Sigmoid colon (tissue), 4 donors: ENCODE results near the gene NOVA2.

ENCODE experiments used
- CTCF ChIP-seq, 4 experiments: fragments of 450-650 bp in 3 of 4; fragments of 200-600 bp in 1 of 4; IDR thresholded peaks; one replicate each; pipeline ENCODE4 v1.5.1; 2016 to 2019; ENCODE audit warnings: antibody characterized with exemption in 4 of 4, mild to moderate bottlenecking in 3 of 4, moderate library complexity in 2 of 4
- EP300 ChIP-seq, 4 donors: sonication (generic); formaldehyde crosslinking; IDR thresholded peaks; one replicate each; pipeline ENCODE4 v1.6.1; 2017; ENCODE audit warnings: antibody characterized with exemption in 4 of 4
- POLR2A ChIP-seq, 2 donors: fragments of 450-650 bp; IDR thresholded peaks; one replicate each; pipeline ENCODE4 v1.6.1; 2016; ENCODE audit warnings: antibody characterized with exemption in 2 of 2, mild to moderate bottlenecking in 2 of 2, moderate library complexity in 2 of 2
- POLR2AphosphoS5 ChIP-seq, 4 donors: sonication (generic); formaldehyde crosslinking; IDR thresholded peaks; one replicate each; pipeline ENCODE4 v1.6.1; 2017; ENCODE audit warnings: antibody characterized with exemption in 4 of 4

GRCh38 chr19:45972947-45973540, 621 bp downstream of the NOVA2 start:
- TF ChIP-seq CTCF (IDR thresholded peaks at IDR 0.05) (no peak), POLR2A (IDR thresholded peaks at IDR 0.05) (no peak), EP300 (IDR thresholded peaks at IDR 0.05) (no peak), POLR2AphosphoS5 (IDR thresholded peaks at IDR 0.05) (no peak)
